Right cardiac atrium (tissue), 5 donors: ENCODE data around the gene CLCN6. TPM values are rescaled to one million over a fixed set of nuclear protein-coding genes. Genes with fewer than 3 reads are reported as not detected.

Experiments used
- ATAC-seq, 2 donors: fragments of 200-7000 bp; cut with Tn5 transposase; one replicate each; pipeline versions ENCODE4 v1.8.0 to v1.9.1; 2020; ENCODE audit warnings: moderate library complexity in 2 of 2, mild to moderate bottlenecking in 1 of 2
- DNase-seq, 3 donors: peaks; one replicate each; pipeline ENCODE4 v3.0.0-alpha.2; 2020
- H3K27ac ChIP-seq: one replicate; pipeline ENCODE4 v1.5.1; 2013; ENCODE audit warnings: mild to moderate bottlenecking, low read length, control low read depth, moderate library complexity
- H3K27me3 ChIP-seq: one replicate; pipeline ENCODE4 v1.6.1; 2013; ENCODE audit not compliant: control insufficient read depth, insufficient read depth
- H3K4me1 ChIP-seq: one replicate; pipeline ENCODE4 v1.6.1; 2013; ENCODE audit warnings: low read length; ENCODE audit not compliant: control insufficient read depth, insufficient read depth
- H3K4me3 ChIP-seq: one replicate; pipeline ENCODE4 v1.5.1; 2013; ENCODE audit warnings: low read length, control low read depth
- H3K9me3 ChIP-seq: one replicate; pipeline ENCODE4 v1.6.1; 2013; ENCODE audit warnings: low read length; ENCODE audit not compliant: control insufficient read depth
- WGBS: extraction: QIAGEN DNeasy Blood & Tissue Kit; methylation state at CpG from one replicate; pipeline ENCODE4 v1.1.7; 2013; 5-methylcytosine and 5-hydroxymethylcytosine counted together
- intact Hi-C, 4 donors: fragments of 100-400 bp; cut with DNase I; formaldehyde crosslinking; loops; one replicate each; pipeline versions ENCODE4 v1.11.0 to v1.14.0; 2022 to 2023
- polyA plus RNA-seq: library from polyadenylated mRNA; stranded (reverse); fragments of 200-250 nt; gene quantifications from one replicate; pipeline ENCODE4 v1.2.3, GENCODE V29; 2013
- total RNA-seq, 4 donors: library from RNA; stranded (reverse); fragmentation: NEBNext Ultra II Directional; extraction: Animal tissue kit (Norgen Biotek cat#: 25700); gene quantifications; one replicate each; pipeline ENCODE4 v1.2.1, GENCODE V29; 2021
- donor health status: healthy with polysubstance abuse.
- donor health status: DM: no; HTN: yes; CAD: no.
- donor health status: DM: no; HTN: no; CAD: no.
- donor health status: DM: no; HTN: yes; CAD: no; lungs with severe emphysema.
- donor health status: DM: yes; HTN: yes; CAD: no.

The CLCN6 gene
- total and polyA plus RNA-seq, 5 donors = 16.2 to 54.9 (median 34.0) TPM

DNA sequence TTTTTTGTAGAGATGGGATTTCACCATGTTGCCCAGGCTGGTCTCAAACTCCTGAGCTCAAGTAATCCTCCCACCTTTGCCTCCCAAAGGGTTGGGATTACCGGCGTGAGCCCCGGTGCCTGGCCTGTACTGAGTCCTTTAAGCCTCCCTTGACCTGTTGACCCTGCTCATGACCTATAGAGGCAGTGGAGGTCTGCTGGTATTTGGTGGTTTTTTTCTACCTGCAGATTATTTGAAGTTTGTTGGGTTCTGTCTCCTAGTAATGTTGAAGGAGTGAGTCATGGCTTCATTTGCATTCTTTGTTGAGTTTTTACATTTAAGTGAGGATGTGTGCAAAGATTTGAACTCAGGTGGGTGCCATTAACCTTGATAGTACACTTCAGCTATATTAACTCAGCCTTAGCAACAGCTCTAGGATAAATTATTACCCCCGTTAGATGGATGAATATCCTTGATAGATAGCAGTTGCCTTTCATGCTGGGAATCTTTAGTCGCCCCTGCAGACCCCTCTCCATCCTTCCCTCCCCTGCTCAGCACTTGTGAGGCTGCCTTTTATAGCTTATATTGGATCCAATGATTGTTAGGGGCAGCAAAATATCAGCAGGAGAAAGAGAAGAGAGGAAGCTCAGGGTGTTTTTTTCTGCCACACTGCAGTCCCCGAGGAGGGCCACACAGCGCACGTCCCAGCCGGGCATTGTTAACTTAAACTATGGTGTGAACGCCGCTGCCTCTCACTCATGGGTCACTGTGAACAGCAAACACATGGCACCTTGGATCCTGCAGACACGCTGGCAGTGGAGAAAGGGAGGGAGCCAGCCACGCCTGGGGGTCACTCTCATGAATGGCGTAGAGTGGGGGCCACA, 67.6 kb downstream of the CLCN6 start:
- Histone ChIP-seq H3K27me3 (no peaks in the 10 kb centered on the region), H3K4me3 (no peak overlapping the region), H3K9me3 (no peaks in the 10 kb centered on the region), H3K27ac (peak overlapping the region; percentile 83), H3K4me1 (peaks cover 5% of the 10 kb centered on the region)
- intact Hi-C loops = no loop called here
- DNase-seq = no peak
- 48% methylated on average over 14 of the region's 14 CpGs for WGBS
- ATAC-seq = no peak

DNA sequence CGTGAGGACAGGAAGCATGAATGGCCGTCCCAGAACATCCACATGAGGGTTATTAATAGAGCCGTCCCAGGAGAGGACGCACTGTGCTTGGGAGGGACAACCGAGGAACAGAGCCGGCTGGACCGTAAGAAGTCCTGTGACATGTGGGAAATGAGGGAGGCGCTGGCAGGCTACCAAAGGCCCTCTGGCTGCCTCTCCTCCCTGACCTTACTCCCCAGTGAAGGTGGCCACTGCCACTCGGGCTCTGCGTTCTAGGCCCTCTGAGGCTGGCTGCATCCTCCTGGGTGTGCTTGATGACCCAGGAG, 68.2 kb downstream of the CLCN6 start:
- H3K9me3 ChIP-seq = no peaks in the 10 kb centered on the region
- WGBS = 19% methylated on average over 10 of the region's 10 CpGs
- no peak overlapping the region for H3K4me3 ChIP-seq
- H3K27ac ChIP-seq = peak overlapping the region; percentile 67
- H3K4me1 ChIP-seq = peaks cover 5% of the 10 kb centered on the region
- DNase-seq = peak; percentile 84 to 93 (median 92)
- H3K27me3 ChIP-seq = no peaks in the 10 kb centered on the region
- ATAC-seq = peak; percentile 93
- intact Hi-C loops = no loop called here

DNA sequence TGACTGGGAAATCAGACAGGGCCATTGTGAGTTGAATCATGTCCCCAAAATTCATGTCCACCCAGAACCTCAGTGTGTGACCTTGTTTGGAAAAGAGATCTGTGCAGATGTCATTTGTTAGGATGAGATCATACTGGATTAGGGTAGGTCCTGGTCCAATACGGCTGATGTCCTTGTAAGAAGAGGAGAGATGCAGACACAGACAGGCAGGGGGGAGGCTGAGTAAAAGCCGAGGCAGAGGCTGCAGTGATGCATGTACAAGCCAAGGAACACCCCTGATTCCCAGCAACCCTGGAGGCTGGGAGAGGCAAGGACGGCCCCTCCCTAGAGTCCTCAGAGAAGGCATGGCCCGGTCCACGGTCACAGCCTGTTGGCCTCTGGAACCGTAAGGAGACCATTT, 68.6 kb downstream of the CLCN6 start:
- Histone ChIP-seq H3K27ac (peak overlapping the region; percentile 67), H3K4me1 (peaks cover 6% of the 10 kb centered on the region), H3K27me3 (no peaks in the 10 kb centered on the region), H3K4me3 (no peak overlapping the region), H3K9me3 (no peaks in the 10 kb centered on the region)
- peak in 1 of 2 donors; percentile 14 for ATAC-seq
- WGBS = 70% methylated on average over 6 of the region's 6 CpGs
- intact Hi-C loops = no loop called here
- DNase-seq = no peak

DNA sequence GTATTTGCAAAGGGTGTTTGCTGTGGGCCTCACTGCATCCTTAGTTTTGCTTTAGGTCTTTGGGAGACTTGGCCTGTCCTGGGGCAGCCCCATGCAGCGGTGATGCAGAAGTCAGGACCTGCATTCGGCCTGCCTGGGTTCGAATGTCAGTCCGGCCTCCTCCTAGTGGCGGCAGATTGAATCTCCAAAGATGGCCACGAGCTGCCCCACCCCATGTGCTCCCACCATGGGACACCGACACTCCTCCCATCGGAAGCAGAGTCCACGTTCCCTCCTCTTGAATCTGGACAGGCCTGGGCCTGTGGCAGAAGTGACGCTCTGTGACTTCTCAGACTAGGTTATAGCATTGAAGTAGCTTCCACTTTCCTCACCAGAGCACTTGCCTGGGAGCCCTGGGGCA, 69.1 kb downstream of the CLCN6 start:
- intact Hi-C loops = no loop called here
- Histone ChIP-seq H3K27ac (peak overlapping the region; percentile 67), H3K4me1 (peaks cover 11% of the 10 kb centered on the region), H3K4me3 (no peak overlapping the region), H3K9me3 (no peaks in the 10 kb centered on the region), H3K27me3 (no peaks in the 10 kb centered on the region)
- ATAC-seq (no peak), DNase-seq (no peak)
- 89% methylated on average over 10 of the region's 10 CpGs for WGBS

DNA sequence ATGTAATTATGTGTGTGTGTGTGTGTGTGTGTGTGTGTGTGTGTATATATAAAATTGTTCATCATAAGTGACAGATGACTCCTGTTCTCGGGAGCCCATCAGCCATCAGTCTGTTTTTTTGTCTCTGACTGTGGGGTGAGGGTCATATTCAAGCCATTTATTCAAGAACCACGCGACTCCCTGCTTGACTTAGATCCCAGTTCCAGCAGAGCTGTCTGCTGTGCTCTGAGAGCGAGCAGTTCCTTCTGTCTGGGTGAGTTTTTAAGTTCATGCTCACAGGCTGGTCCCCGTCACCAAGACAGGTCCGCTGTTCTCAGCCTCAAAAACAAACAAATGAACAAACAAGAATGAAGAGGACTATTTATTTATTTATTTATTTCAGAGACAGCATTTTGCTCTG, 71.1 kb downstream of the CLCN6 start:
- no peaks in the 10 kb centered on the region for H3K9me3 ChIP-seq
- ATAC-seq (no peak), DNase-seq (no peak)
- peaks cover 24% of the 10 kb centered on the region for H3K4me1 ChIP-seq
- H3K4me3 ChIP-seq = no peak overlapping the region
- H3K27ac ChIP-seq = no peak overlapping the region
- intact Hi-C loops = no loop called here
- 69% methylated on average over 6 of the region's 6 CpGs for WGBS
- no peaks in the 10 kb centered on the region for H3K27me3 ChIP-seq

DNA sequence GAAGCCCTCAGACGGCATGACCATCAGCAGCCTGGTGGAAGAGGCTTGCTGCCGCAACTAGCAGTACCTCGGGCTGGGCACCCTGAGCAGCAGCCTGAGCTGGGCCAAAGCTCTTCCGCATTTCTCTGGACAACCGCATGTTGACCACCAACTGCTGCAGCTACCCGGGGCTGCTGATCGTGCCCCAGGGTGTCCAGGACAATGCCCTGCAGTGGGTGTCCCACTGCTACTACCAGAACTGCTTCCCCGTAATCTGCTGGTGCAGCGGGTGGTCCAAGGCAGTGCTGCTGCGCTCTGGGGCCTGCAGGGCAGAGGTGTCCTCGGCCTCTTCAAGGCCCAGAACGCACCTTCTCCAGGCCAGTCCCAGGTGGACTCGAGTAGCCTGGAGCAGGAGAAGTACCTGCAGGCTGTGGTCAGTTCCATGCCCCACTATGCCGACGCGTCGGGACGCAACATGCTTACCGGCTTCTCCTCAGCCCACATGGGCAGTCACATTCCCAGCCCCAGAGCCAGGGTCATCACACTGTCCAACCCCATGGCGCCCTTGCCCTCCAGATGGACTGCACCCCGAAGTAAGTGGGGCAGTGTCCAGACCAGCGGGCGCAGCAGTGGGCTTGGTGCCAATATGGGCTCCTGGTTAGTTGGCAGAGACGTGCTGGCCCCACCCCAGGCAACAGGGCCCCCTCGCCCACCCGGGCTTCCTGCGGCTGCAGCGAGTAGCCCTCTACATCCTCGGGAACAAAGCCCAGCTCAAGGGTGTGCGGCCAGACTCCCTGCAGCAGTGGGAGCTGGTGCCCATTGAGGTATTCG, 72.3 kb downstream of the CLCN6 start:
- Histone ChIP-seq H3K4me3 (no peak overlapping the region), H3K9me3 (no peaks in the 10 kb centered on the region), H3K4me1 (peaks cover 32% of the 10 kb centered on the region), H3K27ac (no peak overlapping the region), H3K27me3 (no peaks in the 10 kb centered on the region)
- intact Hi-C loops = no loop called here
- no peak for ATAC-seq
- peak in 1 of 3 donors; percentile 63 for DNase-seq
- 88% methylated on average over 31 of the region's 31 CpGs for WGBS

DNA sequence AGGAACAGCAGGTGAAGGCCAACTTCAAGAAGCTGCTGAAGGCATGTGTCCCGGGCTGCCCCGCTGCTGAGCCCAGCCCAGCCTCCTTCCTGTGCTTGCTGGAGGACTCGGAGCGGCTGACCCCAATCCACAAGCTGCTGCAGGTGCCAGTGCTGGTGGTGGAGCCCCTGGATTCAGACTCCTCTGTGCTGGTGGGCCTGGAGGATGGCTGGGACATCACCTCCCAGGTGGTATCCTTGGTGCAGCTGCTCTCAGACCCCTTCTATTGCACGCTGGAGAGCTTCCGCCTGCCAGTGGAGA, 72.8 kb downstream of the CLCN6 start:
- 81% methylated on average over 6 of the region's 6 CpGs for WGBS
- Histone ChIP-seq H3K4me1 (peaks cover 33% of the 10 kb centered on the region), H3K27me3 (no peaks in the 10 kb centered on the region), H3K9me3 (no peaks in the 10 kb centered on the region), H3K27ac (no peak overlapping the region), H3K4me3 (no peak overlapping the region)
- DNase-seq = no peak
- ATAC-seq = no peak
- intact Hi-C loops = no loop called here

DNA sequence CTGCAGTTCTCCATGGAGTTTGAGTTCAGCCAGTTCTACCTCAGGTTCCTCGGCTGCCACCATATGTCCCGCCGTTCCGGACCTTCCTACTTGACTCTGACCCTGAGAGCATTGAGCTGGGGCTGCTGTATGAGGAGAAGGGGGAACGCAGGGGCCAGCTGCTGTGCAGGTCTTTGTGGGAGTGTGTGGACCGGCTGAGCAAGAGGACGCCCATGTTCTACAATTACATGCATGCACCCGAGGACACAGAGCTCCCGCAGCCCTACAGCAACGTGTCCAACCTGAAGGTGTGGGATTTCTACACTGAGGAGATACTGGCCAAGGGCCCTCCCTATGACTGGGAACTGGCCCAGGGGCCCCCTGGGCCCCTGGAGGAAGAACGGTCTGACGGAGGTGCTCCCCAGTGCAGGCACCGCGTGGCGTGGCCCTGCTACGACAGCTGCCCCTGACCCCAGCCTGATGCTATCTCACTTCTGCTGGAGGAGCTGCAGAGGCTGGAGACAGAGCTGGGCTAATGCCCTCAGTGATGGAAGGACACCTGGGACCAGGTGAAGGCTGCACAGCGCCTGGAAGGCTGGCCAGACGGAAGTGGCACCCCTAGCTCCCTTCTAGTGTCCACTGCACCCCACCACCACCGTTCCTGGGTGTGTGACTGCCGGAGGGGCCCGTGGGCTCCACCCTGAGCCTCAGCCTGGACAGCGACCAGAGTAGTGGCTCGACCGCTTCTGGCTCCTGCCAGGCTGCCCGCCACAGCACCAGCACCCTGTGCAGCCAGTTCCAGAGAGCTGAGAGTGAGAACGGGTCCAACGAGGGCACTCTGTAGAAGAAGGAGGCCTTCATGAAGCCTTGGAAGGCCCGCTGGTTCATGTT, 73.6 kb downstream of the CLCN6 start:
- peaks cover 33% of the 10 kb centered on the region for H3K4me1 ChIP-seq
- ATAC-seq (no peak), DNase-seq (no peak)
- H3K27ac ChIP-seq = peak overlapping the region; percentile 34
- intact Hi-C loops = loop anchor here in 1 of 4 donors (10.0 kb wide), 1 partner anchor 225 kb away; the partner anchor contains the start of genes FBXO2 and FBXO44
- H3K9me3 ChIP-seq = no peaks in the 10 kb centered on the region
- WGBS = 75% methylated on average over 28 of the region's 28 CpGs
- no peak overlapping the region for H3K4me3 ChIP-seq
- no peaks in the 10 kb centered on the region for H3K27me3 ChIP-seq

DNA sequence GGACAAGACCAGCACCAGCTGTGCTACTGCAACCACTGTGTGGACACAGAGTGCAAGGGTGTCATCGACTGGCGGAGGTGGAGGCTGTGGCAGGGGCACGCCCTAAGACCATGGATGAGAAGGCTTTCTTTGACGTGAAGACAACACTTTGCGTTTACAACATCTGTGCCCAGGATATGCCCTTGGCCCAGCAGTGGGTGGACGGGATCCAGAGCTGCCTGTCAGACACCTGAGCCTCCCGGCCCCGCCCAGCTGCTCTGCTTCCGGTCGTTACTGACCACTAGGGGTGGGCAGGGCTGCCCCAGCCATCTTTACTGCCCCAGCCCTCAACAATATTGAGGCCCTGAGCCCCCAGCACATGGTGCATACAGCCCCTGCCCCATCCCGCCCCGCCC, 74.2 kb downstream of the CLCN6 start:
- WGBS = 62% methylated on average over 12 of the region's 12 CpGs
- Histone ChIP-seq H3K27me3 (no peaks in the 10 kb centered on the region), H3K9me3 (no peaks in the 10 kb centered on the region), H3K27ac (peak overlapping the region; percentile 34), H3K4me1 (peaks cover 29% of the 10 kb centered on the region), H3K4me3 (no peak overlapping the region)
- intact Hi-C loops = loop anchor here in 1 of 4 donors (10.0 kb wide), 1 partner anchor 225 kb away; the partner anchor contains the start of genes FBXO2 and FBXO44
- DNase-seq = no peak
- peak in 1 of 2 donors; percentile 4 for ATAC-seq

DNA sequence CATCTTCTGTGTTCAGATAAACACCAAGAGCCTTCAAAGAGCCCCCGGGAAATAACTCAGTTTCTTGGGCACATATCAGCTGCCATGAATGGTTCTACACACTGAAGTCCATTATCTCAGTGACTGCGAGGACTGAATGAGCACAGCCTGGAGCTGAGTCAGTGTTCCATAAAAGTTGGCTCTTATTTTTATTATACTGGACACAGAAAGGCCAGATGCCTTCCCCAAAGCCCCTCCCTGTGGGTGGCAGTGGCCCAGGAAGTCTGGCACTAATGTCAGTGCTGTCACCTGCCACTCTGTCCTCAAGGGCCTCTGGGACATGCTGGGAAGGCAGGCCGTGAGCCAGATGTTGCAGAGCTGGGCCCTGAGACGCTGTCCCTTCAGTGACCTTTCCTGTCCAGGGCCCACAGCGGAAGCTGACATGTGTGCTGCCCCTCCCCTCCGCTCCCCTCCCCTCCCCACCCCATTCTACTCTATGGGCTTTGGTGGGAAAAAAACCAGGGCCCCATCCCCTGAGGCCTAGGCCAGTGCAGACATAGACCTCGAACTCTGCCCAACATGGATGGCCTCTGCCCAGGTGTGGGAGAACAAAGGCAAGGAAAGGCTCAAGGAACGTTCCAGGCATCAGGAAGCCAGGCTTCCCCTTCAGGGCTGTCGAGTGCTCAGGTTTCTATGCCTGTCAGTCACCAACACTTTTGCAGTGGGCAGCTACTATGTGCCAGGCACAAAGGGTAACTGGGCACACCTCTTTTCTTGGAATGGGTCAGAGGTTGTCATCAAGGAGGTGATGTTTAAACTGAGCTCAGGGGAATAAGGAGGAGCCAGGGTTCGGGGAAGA, 75.1 kb downstream of the CLCN6 start:
- no peaks in the 10 kb centered on the region for H3K9me3 ChIP-seq
- no peak overlapping the region for H3K4me3 ChIP-seq
- intact Hi-C loops = loop anchor here in 1 of 4 donors (10.0 kb wide), 1 partner anchor 226 kb away; the partner anchor contains the start of genes FBXO2 and FBXO44
- DNase-seq = peak; percentile 91 to 96 (median 95)
- 21% methylated on average over 10 of the region's 10 CpGs for WGBS
- ATAC-seq = peak; percentile 83 to 85
- peak overlapping the region; percentile 91 for H3K27ac ChIP-seq
- H3K4me1 ChIP-seq = peaks cover 34% of the 10 kb centered on the region
- no peaks in the 10 kb centered on the region for H3K27me3 ChIP-seq
